ENCODE data around the gene CYSLTR1.
"Not testable (repeated sequence)": the region's sequence is repeated elsewhere in the genome, so short reads cannot be mapped to it uniquely, and the experiment has no call there.

Gene CYSLTR1

GRCh38 chrX:78237127-78237526 lies 90.3 kb downstream of the CYSLTR1 start:
- TF ChIP-seq Cebpa-rat (IDR thresholded peaks at IDR 0.05) = no peak
- no peak overlapping the region for H3K9ac ChIP-seq
- peaks cover 23% of the 10 kb centered on the region for H3K9me3 ChIP-seq
- no peak overlapping the region for H3K4me2 ChIP-seq
- H3K4me1 ChIP-seq = no peaks in the 10 kb centered on the region
- peaks cover 52% of the 10 kb centered on the region for H3K27me3 ChIP-seq
- H3K4me3 ChIP-seq = no peak overlapping the region
- H3K27ac ChIP-seq = no peak overlapping the region
- no peaks in the 10 kb centered on the region for H3K36me3 ChIP-seq
- no peaks in the 10 kb centered on the region for H4K20me1 ChIP-seq

DNA sequence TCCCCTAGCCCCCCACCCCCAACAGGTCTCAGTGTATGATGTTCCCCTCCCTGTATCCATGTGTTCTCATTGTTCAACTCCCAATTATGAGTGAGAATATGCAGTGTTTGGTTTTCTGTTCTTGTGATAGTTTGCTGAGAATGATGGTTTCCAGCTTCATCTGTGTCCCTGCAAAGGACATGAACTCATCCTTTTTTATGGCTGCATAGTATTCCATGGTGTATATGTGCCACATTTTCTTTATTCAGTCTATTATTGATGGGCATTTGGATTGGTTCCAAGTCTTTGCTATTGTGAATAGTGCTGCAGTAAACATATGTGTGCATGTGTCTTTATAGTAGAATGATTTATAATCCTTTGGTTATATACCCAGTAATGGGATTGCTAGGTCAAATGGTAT lies 101.4 kb downstream of the CYSLTR1 start:
- not testable (repeated sequence) for H3K4me2 ChIP-seq, H3K9me3 ChIP-seq, H4K20me1 ChIP-seq, H3K4me1 ChIP-seq, H3K4me3 ChIP-seq, H3K27ac ChIP-seq, H3K9ac ChIP-seq, H3K36me3 ChIP-seq
- peaks cover 14% of the 10 kb centered on the region; the same call in 1 of the 2 replicates for H3K27me3 ChIP-seq
